Cerebellar cortex (tissue), 1 donor: ENCODE data around the gene CLDN5.

Source experiments
- DNase-seq: peaks from one replicate; pipeline ENCODE4 v3.0.0-alpha.2; 2015; ENCODE audit warnings: low spot score

CLDN5 gene

GRCh38 chr22:19524170-19525115 is at the start of gene CLDN5:
TSS of gene CLDN5 (minus strand) at chr22:19524410. CDS start at chr22:19524255, 155 bp downstream.
- DNase-seq: no peak

- no peak for DNase-seq
Observed at GRCh38 chr22:19571995-19572394, 47.8 kb upstream of the CLDN5 start.

- DNase-seq: no peak
Observed at GRCh38 chr22:19571207-19571795, 47.1 kb upstream of the CLDN5 start.

- no peak for DNase-seq
Observed at GRCh38 chr22:19569976-19570375, 45.8 kb upstream of the CLDN5 start.

GRCh38 chr22:19569276-19569640 is 45.0 kb upstream of the CLDN5 start:
- DNase-seq: no peak

- no peak for DNase-seq
Observed at GRCh38 chr22:19568337-19569275, 44.4 kb upstream of the CLDN5 start.

GRCh38 chr22:19567157-19568009 is 43.2 kb upstream of the CLDN5 start:
- no peak for DNase-seq

- DNase-seq: no peak
Observed at GRCh38 chr22:19566279-19567156, 42.3 kb upstream of the CLDN5 start.

GRCh38 chr22:19565382-19566278 is 41.4 kb upstream of the CLDN5 start:
- no peak for DNase-seq

GRCh38 chr22:19559956-19560355 is 35.7 kb upstream of the CLDN5 start:
- no peak for DNase-seq

- DNase-seq: no peak
Observed at GRCh38 chr22:19559324-19559811, 35.2 kb upstream of the CLDN5 start.

- no peak for DNase-seq
Observed at GRCh38 chr22:19556963-19557545, 32.8 kb upstream of the CLDN5 start.

GRCh38 chr22:19555651-19556050 is 31.4 kb upstream of the CLDN5 start:
- DNase-seq: no peak

GRCh38 chr22:19554834-19555404 is 30.7 kb upstream of the CLDN5 start:
- DNase-seq: peak; percentile 26

- DNase-seq: no peak
Observed at GRCh38 chr22:19553201-19553600, 29.0 kb upstream of the CLDN5 start.

- DNase-seq: no peak
Observed at GRCh38 chr22:19550382-19550781, 26.2 kb upstream of the CLDN5 start.

GRCh38 chr22:19549428-19549827 is 25.2 kb upstream of the CLDN5 start:
- DNase-seq: no peak

GRCh38 chr22:19548964-19549363 is 24.8 kb upstream of the CLDN5 start:
- DNase-seq: no peak
